IMR-90 (cell line): Measurements from ENCODE around the gene RAI14. TPM values are rescaled to one million over a fixed set of nuclear protein-coding genes. Genes with fewer than 3 reads are reported as not detected.
A peak's percentile ranks its signal among the peaks of the same experiment; 100 is the strongest.

Experiments used
- ATAC-seq: fragments of 200-7000 bp; cut with Tn5 transposase; 2 replicates; pipeline ENCODE4 v1.9.1; 2020; ENCODE audit warnings: low read depth, mild to moderate bottlenecking, moderate library complexity
- BruUV-seq: library from RNA; stranded (reverse); fragments of 400-500 nt; replicated peaks from 2 replicates; lab custom pipeline; 2021; lab: Mats Ljungman, UMichigan
- CTCF ChIA-PET: fragments of 300-600 bp; formaldehyde crosslinking; extraction: SDS; loops from one replicate; lab custom pipeline; 2021; ENCODE audit warnings: antibody characterized with exemption; lab: Yijun Ruan, JAX
- POLR2A ChIA-PET: fragments of 300-600 bp; sonication (Branson Sonifier 250); formaldehyde crosslinking; loops from one replicate; lab custom pipeline; 2022; ENCODE audit warnings: antibody characterized with exemption; ENCODE audit not compliant: unreplicated experiment; lab: Charles Lee
- DNase-seq: peaks from one replicate; pipeline ENCODE4 v3.0.0; 2013
- H2AFZ ChIP-seq: replicated peaks from 2 replicates; pipeline ENCODE3; 2013; ENCODE audit warnings: low read length, mild to moderate bottlenecking; ENCODE audit not compliant: poor library complexity
- H2AK5ac ChIP-seq: 2 replicates; pipeline ENCODE4 v1.6.1; 2013; ENCODE audit warnings: low read depth, low read length, inconsistent platforms
- H2AK9ac ChIP-seq: replicated peaks from 2 replicates; pipeline ENCODE3; 2013; ENCODE audit warnings: mild to moderate bottlenecking, low read depth, low read length, moderate library complexity; ENCODE audit not compliant: poor library complexity
- H2BK120ac ChIP-seq: 2 replicates; pipeline ENCODE4 v1.6.1; 2013; ENCODE audit warnings: low read depth, low read length, inconsistent platforms
- H2BK15ac ChIP-seq: 3 replicates; pipeline ENCODE4 v1.6.1; 2013; ENCODE audit warnings: low read depth, low read length, inconsistent platforms
- H2BK20ac ChIP-seq: 2 replicates; pipeline ENCODE4 v1.6.1; 2013; ENCODE audit warnings: low read depth, mild to moderate bottlenecking, inconsistent platforms, low read length, moderate library complexity
- H2BK5ac ChIP-seq: 2 replicates; pipeline ENCODE4 v1.6.1; 2013; ENCODE audit warnings: mild to moderate bottlenecking, low read depth, low read length, inconsistent platforms; ENCODE audit not compliant: poor library complexity, severe bottlenecking
- H3K14ac ChIP-seq: replicated peaks from 2 replicates; pipeline ENCODE4 v1.6.1; 2013; ENCODE audit warnings: low read depth, low read length, inconsistent platforms
- H3K18ac ChIP-seq: 2 replicates; pipeline ENCODE4 v1.6.1; 2013; ENCODE audit warnings: low read depth, low read length, control low read depth
- H3K23ac ChIP-seq: 2 replicates; pipeline ENCODE4 v1.6.1; 2013; ENCODE audit warnings: low read depth, low read length, inconsistent platforms
- H3K27ac ChIP-seq: 2 replicates; pipeline ENCODE4 v1.5.1; 2013; ENCODE audit warnings: mild to moderate bottlenecking, control low read depth, low read length; ENCODE audit not compliant: insufficient read depth
- H3K27me3 ChIP-seq: 2 replicates; pipeline ENCODE4 v1.6.1; 2013; ENCODE audit warnings: low read length; ENCODE audit not compliant: control insufficient read depth, insufficient read depth
- H3K36me3 ChIP-seq: 2 replicates; pipeline ENCODE4 v1.6.1; 2013; ENCODE audit warnings: low read length, mixed read lengths; ENCODE audit not compliant: control insufficient read depth, insufficient read depth
- H3K4ac ChIP-seq: 2 replicates; pipeline ENCODE4 v1.6.1; 2013; ENCODE audit warnings: low read depth, low read length, inconsistent platforms
- H3K4me1 ChIP-seq: 2 replicates; pipeline ENCODE4 v1.6.1; 2013; ENCODE audit warnings: low read length, mixed read lengths; ENCODE audit not compliant: control insufficient read depth, insufficient read depth
- H3K4me2 ChIP-seq: 2 replicates; pipeline ENCODE4 v1.6.1; 2013; ENCODE audit warnings: low read depth, mild to moderate bottlenecking, control low read depth, low read length, moderate library complexity
- H3K4me3 ChIP-seq: 2 replicates; pipeline ENCODE4 v1.5.1; 2013; ENCODE audit warnings: low read depth, mild to moderate bottlenecking, control low read depth, low read length, moderate library complexity; ENCODE audit not compliant: insufficient read depth
- H3K56ac ChIP-seq: 2 replicates; pipeline ENCODE4 v1.6.1; 2013; ENCODE audit warnings: low read length, inconsistent platforms; ENCODE audit not compliant: insufficient read depth; ENCODE audit errors: extremely low read depth
- H3K79me1 ChIP-seq, 2 experiments: 2 replicates each; pipeline ENCODE4 v1.6.1; 2013; ENCODE audit warnings: low read length in 2 of 2, inconsistent platforms in 1 of 2, low read depth in 1 of 2
- H3K9ac ChIP-seq: 2 replicates; pipeline ENCODE4 v1.6.1; 2013; ENCODE audit warnings: low read depth, low read length, control low read depth
- H3K9me1 ChIP-seq: 2 replicates; pipeline ENCODE4 v1.6.1; 2013; ENCODE audit warnings: low read length, inconsistent platforms; ENCODE audit not compliant: insufficient read depth
- H3K9me3 ChIP-seq: 2 replicates; pipeline ENCODE4 v1.6.1; 2013; ENCODE audit warnings: low read length; ENCODE audit not compliant: control insufficient read depth, insufficient read depth
- H4K20me1 ChIP-seq: 2 replicates; pipeline ENCODE4 v1.6.1; 2013; ENCODE audit warnings: low read length, inconsistent platforms; ENCODE audit not compliant: insufficient read depth
- H4K5ac ChIP-seq: 2 replicates; pipeline ENCODE4 v1.6.1; 2013; ENCODE audit warnings: mild to moderate bottlenecking, low read depth, low read length, control low read depth
- H4K8ac ChIP-seq, 2 experiments: 2 replicates each; pipeline ENCODE4 v1.6.1; 2013; ENCODE audit warnings: low read depth in 2 of 2, low read length in 2 of 2, control low read depth in 1 of 2, inconsistent platforms in 1 of 2
- H4K91ac ChIP-seq: 2 replicates; pipeline ENCODE4 v1.6.1; 2013; ENCODE audit warnings: low read depth, low read length, inconsistent platforms; ENCODE audit not compliant: insufficient read depth
- BHLHE40 ChIP-seq: fragments of 150-350 bp; IDR thresholded peaks from 2 replicates; pipeline ENCODE4 v1.6.1; 2016; ENCODE audit warnings: mild to moderate bottlenecking, low read depth, low read length
- CEBPB ChIP-seq: IDR thresholded peaks from 2 replicates; pipeline ENCODE4 v1.6.1; 2012; ENCODE audit warnings: low read depth, low read length, improper control_type of control experiment
- CTCF ChIP-seq: conservative IDR thresholded peaks from 2 replicates; pipeline ENCODE4 v1.5.1; 2012; ENCODE audit warnings: mild to moderate bottlenecking, low read depth, low read length, improper control_type of control experiment
- MAZ ChIP-seq: IDR thresholded peaks from 2 replicates; pipeline ENCODE4 v1.6.1; 2012; ENCODE audit warnings: low read depth, mild to moderate bottlenecking, low read length, improper control_type of control experiment, moderate library complexity, borderline replicate concordance
- MXI1 ChIP-seq: IDR thresholded peaks from 2 replicates; pipeline ENCODE4 v1.6.1; 2012; ENCODE audit warnings: low read depth, mild to moderate bottlenecking, low read length, moderate library complexity, borderline replicate concordance
- NFE2L2 ChIP-seq: fragments of 150-350 bp; IDR thresholded peaks from 2 replicates; pipeline ENCODE4 v1.6.1; 2016; ENCODE audit warnings: low read depth, mild to moderate bottlenecking, low read length
- POLR2A ChIP-seq: IDR thresholded peaks from 2 replicates; pipeline ENCODE4 v1.6.1; 2012; ENCODE audit warnings: mild to moderate bottlenecking, low read depth, low read length
- RAD21 ChIP-seq: IDR thresholded peaks from 2 replicates; pipeline ENCODE4 v1.6.1; 2012; ENCODE audit warnings: low read length, improper control_type of control experiment
- RCOR1 ChIP-seq: IDR thresholded peaks from 2 replicates; pipeline ENCODE4 v1.6.1; 2012; ENCODE audit warnings: mild to moderate bottlenecking, low read length, improper control_type of control experiment; ENCODE audit not compliant: insufficient replicate concordance
- RFX5 ChIP-seq: IDR thresholded peaks from 2 replicates; pipeline ENCODE4 v1.8.0; 2012; ENCODE audit warnings: low read depth, mild to moderate bottlenecking, low read length, moderate library complexity
- SMC3 ChIP-seq: fragments of 150-350 bp; IDR thresholded peaks from 2 replicates; pipeline ENCODE4 v1.6.1; 2016; ENCODE audit warnings: low read depth, mild to moderate bottlenecking, antibody characterized with exemption, low read length, moderate library complexity
- USF2 ChIP-seq: fragments of 150-350 bp; IDR thresholded peaks from 2 replicates; pipeline ENCODE4 v1.6.1; 2017; ENCODE audit warnings: mild to moderate bottlenecking, antibody characterized with exemption, low read length, low read depth
- WGBS, 2 experiments: methylation state at CpG; one replicate each; pipeline versions ENCODE4 v1.1.5 to v1.1.7; 2013; ENCODE audit warnings: missing lambda C conversion rate in 2 of 2; ENCODE audit not compliant: insufficient read length in 1 of 2; ENCODE audit errors: extremely low coverage in 2 of 2; 5-methylcytosine and 5-hydroxymethylcytosine counted together
- dilution Hi-C: fragments of 300-500 bp; cut with HindIII; formaldehyde crosslinking; loops from one replicate; pipeline ENCODE4 v1.14.3; 2018; ENCODE audit warnings: low sequenced_read_pairs; ENCODE audit not compliant: unreplicated experiment
- in situ Hi-C: fragments of 300-500 bp; cut with MboI; formaldehyde crosslinking; loops from 3 replicates; pipeline ENCODE4 v1.14.3; 2019; ENCODE audit warnings: low sequenced_read_pairs, inconsistent platforms, mixed read lengths
- intact Hi-C: fragments of 100-400 bp; cut with micrococcal nuclease; formaldehyde crosslinking; loops from 2 replicates; pipeline ENCODE4 v1.10.0; 2022
- polyA plus RNA-seq, 3 experiments: library from polyadenylated mRNA; depleted of rRNA; stranded (reverse); fragments of >200 nt; gene quantifications; 2 replicates each; pipeline ENCODE4 v1.2.3, GENCODE V29; 2012; ENCODE audit warnings: low replicate concordance in 1 of 3
- total RNA-seq: library from RNA; depleted of rRNA; stranded (reverse); fragments of >200 nt; gene quantifications from 2 replicates; pipeline ENCODE4 v1.2.3, GENCODE V29; 2012
- TF ChIP-seq, protein P1 (sequence below): fragments of 150-350 bp; IDR thresholded peaks from 2 replicates; pipeline ENCODE4 v1.6.1; 2016; ENCODE audit warnings: low read depth, mild to moderate bottlenecking, low read length, moderate library complexity, borderline replicate concordance

Gene RAI14
- total and polyA plus RNA-seq, 2 of the 4 experiments (the other 2 are of a cell fraction): 221 to 267 TPM

DNA sequence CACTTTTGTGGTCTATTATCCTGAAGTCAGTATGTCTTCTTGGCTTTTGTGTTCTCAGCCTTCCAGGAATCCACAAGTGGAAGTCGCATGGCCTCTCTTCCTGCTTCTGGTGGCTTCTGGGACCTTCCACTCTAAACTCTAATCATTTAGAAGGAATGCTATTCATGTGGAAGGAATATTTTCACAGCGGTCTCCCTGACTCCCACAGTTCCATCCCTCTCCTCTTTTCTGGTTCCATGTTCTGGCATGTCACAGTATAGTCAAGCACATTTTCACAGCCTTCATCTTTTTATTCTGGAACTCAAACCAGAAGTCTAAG is 7.3 kb upstream of the RAI14 start:
- TF ChIP-seq BHLHE40 (no peak), RCOR1 (no peak), USF2 (no peak), MXI1 (no peak), CTCF (no peak), SMC3 (no peak), POLR2A (no peak), NFE2L2 (no peak), MAZ (no peak), RFX5 (no peak), RAD21 (no peak), CEBPB (no peak)
- TF ChIP-seq, protein P1, sequence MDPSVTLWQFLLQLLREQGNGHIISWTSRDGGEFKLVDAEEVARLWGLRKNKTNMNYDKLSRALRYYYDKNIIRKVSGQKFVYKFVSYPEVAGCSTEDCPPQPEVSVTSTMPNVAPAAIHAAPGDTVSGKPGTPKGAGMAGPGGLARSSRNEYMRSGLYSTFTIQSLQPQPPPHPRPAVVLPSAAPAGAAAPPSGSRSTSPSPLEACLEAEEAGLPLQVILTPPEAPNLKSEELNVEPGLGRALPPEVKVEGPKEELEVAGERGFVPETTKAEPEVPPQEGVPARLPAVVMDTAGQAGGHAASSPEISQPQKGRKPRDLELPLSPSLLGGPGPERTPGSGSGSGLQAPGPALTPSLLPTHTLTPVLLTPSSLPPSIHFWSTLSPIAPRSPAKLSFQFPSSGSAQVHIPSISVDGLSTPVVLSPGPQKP: no peak
- peak overlapping the region; percentile 65 for H3K14ac ChIP-seq
- WGBS, 2 experiments: no CpG with 5 or more reads among the region's 2 CpGs
- POLR2A ChIA-PET: no interaction called here
- ATAC-seq (no peak; the same call in 1 of the 2 replicates), DNase-seq (no peak)
- H3K56ac ChIP-seq: no peak overlapping the region
- peaks cover 3% of the 10 kb centered on the region; the same call in 1 of the 2 replicates for H3K4me1 ChIP-seq
- no peak overlapping the region for H3K4me2 ChIP-seq
- peak overlapping the region; percentile 54 for H2BK20ac ChIP-seq
- no peak overlapping the region for H3K4me3 ChIP-seq
- no peaks in the 10 kb centered on the region for H3K36me3 ChIP-seq
- peak overlapping the region; percentile 11; the same call in 1 of the 2 replicates for H2AK5ac ChIP-seq
- in situ Hi-C loops (no loop called here), dilution Hi-C loops (no loop called here), intact Hi-C loops (no loop called here)
- H3K18ac ChIP-seq: peak overlapping the region; percentile 0; the same call in 1 of the 2 replicates
- peak overlapping the region; percentile 22 to 37; a peak in 2 of 4 replicates for H4K8ac ChIP-seq
- no peak overlapping the region for H2AK9ac ChIP-seq
- H2AFZ ChIP-seq: no peak overlapping the region
- BruUV-seq: no TSS peak
- peak overlapping the region; percentile 26; the same call in 1 of the 2 replicates for H4K5ac ChIP-seq
- H3K4ac ChIP-seq: peak overlapping the region; percentile 55; the same call in 1 of the 2 replicates
- no peaks in the 10 kb centered on the region for H3K27me3 ChIP-seq
- no peaks in the 10 kb centered on the region; a peak in 2 of 4 replicates for H3K79me1 ChIP-seq
- no peak overlapping the region for H3K23ac ChIP-seq
- CTCF ChIA-PET: no interaction called here
- peak overlapping the region; percentile 30; the same call in 1 of the 2 replicates for H2BK120ac ChIP-seq
- 0 out of 2 replicates have a peak, but pooled peaks cover 3% of the 10 kb centered on the region for H3K9me1 ChIP-seq
- H4K20me1 ChIP-seq: no peaks in the 10 kb centered on the region
- peak overlapping the region; percentile 38 for H2BK5ac ChIP-seq
- H3K9ac ChIP-seq: no peak overlapping the region
- peak overlapping the region; percentile 51; the same call in 1 of the 3 replicates for H2BK15ac ChIP-seq
- no peak overlapping the region for H4K91ac ChIP-seq
- H3K9me3 ChIP-seq: no peaks in the 10 kb centered on the region
- H3K27ac ChIP-seq: no peak overlapping the region
